Lung (tissue), 12 donors: ENCODE measurements around the gene CFAP251. TPM values are rescaled to one million over a fixed set of nuclear protein-coding genes. Genes with fewer than 3 reads are reported as not detected.

Experiments
- ATAC-seq: fragments of 200-7000 bp; cut with Tn5 transposase; one replicate; pipeline ENCODE4 v1.9.1; 2020; ENCODE audit warnings: moderate number of reproducible peaks; ENCODE audit not compliant: insufficient read depth, low FRiP score
- DNase-seq, 3 donors: peaks; one replicate each; pipeline ENCODE4 v3.0.0-alpha.2; 2013 to 2017
- H3K27ac ChIP-seq, 2 donors: one replicate each; pipeline ENCODE4 v1.5.1; 2013; ENCODE audit warnings: mild to moderate bottlenecking in 2 of 2, moderate library complexity in 2 of 2, control low read depth in 1 of 2, inconsistent platforms in 1 of 2, low read depth in 1 of 2, low read length in 1 of 2
- H3K27me3 ChIP-seq, 3 donors: one replicate each; pipeline ENCODE4 v1.5.1; 2013; ENCODE audit warnings: low read length in 2 of 3; ENCODE audit not compliant: control insufficient read depth in 3 of 3, insufficient read depth in 3 of 3
- H3K36me3 ChIP-seq, 4 donors: one replicate each; pipeline ENCODE4 v1.5.1; 2013; ENCODE audit warnings: low read length in 4 of 4, mild to moderate bottlenecking in 1 of 4, moderate library complexity in 1 of 4; ENCODE audit not compliant: control insufficient read depth in 4 of 4, insufficient read depth in 4 of 4
- H3K4me1 ChIP-seq, 5 donors: one replicate each; pipeline ENCODE4 v1.5.1; 2013; ENCODE audit warnings: low read length in 5 of 5, mild to moderate bottlenecking in 2 of 5, moderate library complexity in 1 of 5; ENCODE audit not compliant: control insufficient read depth in 5 of 5, insufficient read depth in 5 of 5
- H3K4me3 ChIP-seq: one replicate; pipeline ENCODE4 v1.5.1; 2013; ENCODE audit warnings: mild to moderate bottlenecking, control low read depth, moderate library complexity
- H3K9ac ChIP-seq, 2 donors: one replicate each; pipeline ENCODE4 v1.5.1; 2013; ENCODE audit warnings: low read length in 2 of 2, control low read depth in 1 of 2; ENCODE audit not compliant: insufficient read depth in 1 of 2
- H3K9me3 ChIP-seq, 4 donors: one replicate each; pipeline ENCODE4 v1.5.1; 2013; ENCODE audit warnings: low read length in 3 of 4, mild to moderate bottlenecking in 1 of 4, moderate library complexity in 1 of 4; ENCODE audit not compliant: control insufficient read depth in 4 of 4, insufficient read depth in 3 of 4
- WGBS, 2 donors: extraction: QIAGEN DNeasy Blood & Tissue Kit; methylation state at CpG; one replicate each; pipeline ENCODE4 v1.1.7; 2013; 5-methylcytosine and 5-hydroxymethylcytosine counted together
- polyA plus RNA-seq, 2 donors: library from polyadenylated mRNA; stranded (reverse); fragments of 200-250 nt; gene quantifications; one replicate each; pipeline ENCODE4 v1.2.1, GENCODE V29; 2013
- total RNA-seq, 2 donors: library from RNA; depleted of rRNA in 1 of 2; stranded (reverse); fragments of >200 nt in 1 of 2; gene quantifications; one replicate each; pipeline ENCODE4 v1.2.1, GENCODE V29; 2014 to 2021
- TF ChIP-seq, protein P1 (sequence below): IDR thresholded peaks from 2 replicates; pipeline ENCODE4 v1.5.1; 2012; ENCODE audit warnings: mild to moderate bottlenecking; ENCODE audit errors: control extremely low read depth, extremely low read depth
- donor health status: control.
- donor health status: control.
- donor health status: Bipolar disorder and iron deficiency.
- donor health status: healthy.
- donor health status: DM: yes; HTN: yes; CAD: no.

Gene CFAP251
- total and polyA plus RNA-seq, 4 donors = 6.9 to 35.4 (median 15.6) TPM

DNA sequence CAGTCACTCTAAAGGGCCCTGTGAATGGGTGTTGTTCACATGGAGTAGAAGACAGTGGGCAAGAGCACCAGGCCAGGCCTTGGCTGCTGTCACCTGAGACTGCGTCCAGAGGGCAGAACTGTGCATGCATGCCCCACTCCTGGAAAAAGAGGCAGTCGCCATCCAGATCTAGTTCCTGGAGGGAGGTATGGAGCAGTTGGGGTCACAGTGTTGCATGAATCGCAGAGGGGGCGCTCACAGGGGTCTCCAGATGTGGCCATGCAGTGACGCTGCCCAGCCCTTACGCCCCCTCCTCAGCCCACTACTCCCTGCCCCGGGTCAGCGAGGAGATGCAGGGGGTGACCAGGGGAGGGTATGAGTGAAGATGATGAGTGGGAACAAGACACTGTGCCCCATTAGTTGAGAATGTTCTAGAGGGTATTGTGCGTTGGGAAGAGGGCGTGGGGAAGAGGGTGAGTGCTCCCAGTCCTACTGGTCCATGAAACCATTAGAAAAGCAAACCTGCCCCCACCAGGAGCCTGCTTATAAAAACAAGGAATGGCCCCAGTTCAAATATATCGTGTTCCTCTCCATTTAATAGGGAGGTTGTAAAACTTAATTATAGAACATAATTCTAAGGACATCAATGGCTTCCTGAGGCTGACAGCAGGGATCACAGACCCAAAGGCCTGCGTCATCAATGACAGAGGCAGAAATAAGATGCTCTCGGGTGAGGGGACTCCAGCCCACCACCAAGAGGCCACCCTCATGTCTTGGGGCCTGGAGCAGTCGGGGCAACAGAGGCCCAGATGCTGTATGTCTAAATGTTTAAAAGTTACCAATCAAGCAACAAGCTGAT lies 71.1 kb downstream of the CFAP251 start:
- no peak overlapping the region for H3K9ac ChIP-seq
- no peaks in the 10 kb centered on the region for H3K9me3 ChIP-seq
- peaks cover 0 to 6% (median 0%) of the 10 kb centered on the region in 5 donors for H3K4me1 ChIP-seq
- H3K4me3 ChIP-seq = no peak overlapping the region
- H3K36me3 ChIP-seq = no peaks in the 10 kb centered on the region
- 93 to 96% methylated on average over 14 of the region's 14 CpGs for WGBS, 2 donors
- ATAC-seq (no peak), DNase-seq (no peak)
- no peaks in the 10 kb centered on the region for H3K27me3 ChIP-seq
- no peak overlapping the region for H3K27ac ChIP-seq
- TF ChIP-seq, protein P1, sequence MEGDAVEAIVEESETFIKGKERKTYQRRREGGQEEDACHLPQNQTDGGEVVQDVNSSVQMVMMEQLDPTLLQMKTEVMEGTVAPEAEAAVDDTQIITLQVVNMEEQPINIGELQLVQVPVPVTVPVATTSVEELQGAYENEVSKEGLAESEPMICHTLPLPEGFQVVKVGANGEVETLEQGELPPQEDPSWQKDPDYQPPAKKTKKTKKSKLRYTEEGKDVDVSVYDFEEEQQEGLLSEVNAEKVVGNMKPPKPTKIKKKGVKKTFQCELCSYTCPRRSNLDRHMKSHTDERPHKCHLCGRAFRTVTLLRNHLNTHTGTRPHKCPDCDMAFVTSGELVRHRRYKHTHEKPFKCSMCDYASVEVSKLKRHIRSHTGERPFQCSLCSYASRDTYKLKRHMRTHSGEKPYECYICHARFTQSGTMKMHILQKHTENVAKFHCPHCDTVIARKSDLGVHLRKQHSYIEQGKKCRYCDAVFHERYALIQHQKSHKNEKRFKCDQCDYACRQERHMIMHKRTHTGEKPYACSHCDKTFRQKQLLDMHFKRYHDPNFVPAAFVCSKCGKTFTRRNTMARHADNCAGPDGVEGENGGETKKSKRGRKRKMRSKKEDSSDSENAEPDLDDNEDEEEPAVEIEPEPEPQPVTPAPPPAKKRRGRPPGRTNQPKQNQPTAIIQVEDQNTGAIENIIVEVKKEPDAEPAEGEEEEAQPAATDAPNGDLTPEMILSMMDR = no peak

DNA sequence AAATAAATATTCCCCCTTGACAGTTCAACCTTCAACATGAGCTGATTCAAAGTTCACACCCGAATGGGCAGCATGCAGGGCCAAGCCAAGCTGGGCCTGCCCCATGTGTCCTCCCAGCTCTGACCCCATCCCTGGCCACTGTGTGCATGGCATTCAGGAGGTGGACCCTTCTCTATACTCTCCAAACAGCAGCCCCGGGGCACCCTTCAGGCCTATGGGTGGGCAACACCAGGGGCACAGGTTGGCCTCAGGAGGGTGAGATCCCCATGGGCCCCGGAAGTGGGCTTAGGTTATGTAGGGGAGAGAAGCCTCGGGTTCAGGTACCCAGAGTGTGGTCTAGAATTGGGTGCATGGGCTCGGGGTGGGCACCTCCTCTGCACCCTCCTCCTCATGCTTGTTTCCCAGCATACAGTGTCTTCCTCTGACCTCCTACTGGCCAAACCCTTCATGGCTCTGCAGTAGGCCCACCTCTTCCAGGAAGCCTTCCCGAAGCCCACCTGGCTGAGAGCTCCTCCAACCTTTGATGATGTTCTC lies 71.8 kb downstream of the CFAP251 start:
- TF ChIP-seq, protein P1 = no peak
- DNase-seq (no peak), ATAC-seq (no peak)
- H3K27ac ChIP-seq = no peak overlapping the region
- peaks cover 0 to 6% (median 0%) of the 10 kb centered on the region in 5 donors for H3K4me1 ChIP-seq
- H3K9ac ChIP-seq = no peak overlapping the region
- no peak overlapping the region for H3K4me3 ChIP-seq
- 87 to 88% methylated on average over 6 of the region's 6 CpGs for WGBS, 2 donors
- H3K36me3 ChIP-seq = no peaks in the 10 kb centered on the region
- H3K27me3 ChIP-seq = no peaks in the 10 kb centered on the region
- H3K9me3 ChIP-seq = no peaks in the 10 kb centered on the region

DNA sequence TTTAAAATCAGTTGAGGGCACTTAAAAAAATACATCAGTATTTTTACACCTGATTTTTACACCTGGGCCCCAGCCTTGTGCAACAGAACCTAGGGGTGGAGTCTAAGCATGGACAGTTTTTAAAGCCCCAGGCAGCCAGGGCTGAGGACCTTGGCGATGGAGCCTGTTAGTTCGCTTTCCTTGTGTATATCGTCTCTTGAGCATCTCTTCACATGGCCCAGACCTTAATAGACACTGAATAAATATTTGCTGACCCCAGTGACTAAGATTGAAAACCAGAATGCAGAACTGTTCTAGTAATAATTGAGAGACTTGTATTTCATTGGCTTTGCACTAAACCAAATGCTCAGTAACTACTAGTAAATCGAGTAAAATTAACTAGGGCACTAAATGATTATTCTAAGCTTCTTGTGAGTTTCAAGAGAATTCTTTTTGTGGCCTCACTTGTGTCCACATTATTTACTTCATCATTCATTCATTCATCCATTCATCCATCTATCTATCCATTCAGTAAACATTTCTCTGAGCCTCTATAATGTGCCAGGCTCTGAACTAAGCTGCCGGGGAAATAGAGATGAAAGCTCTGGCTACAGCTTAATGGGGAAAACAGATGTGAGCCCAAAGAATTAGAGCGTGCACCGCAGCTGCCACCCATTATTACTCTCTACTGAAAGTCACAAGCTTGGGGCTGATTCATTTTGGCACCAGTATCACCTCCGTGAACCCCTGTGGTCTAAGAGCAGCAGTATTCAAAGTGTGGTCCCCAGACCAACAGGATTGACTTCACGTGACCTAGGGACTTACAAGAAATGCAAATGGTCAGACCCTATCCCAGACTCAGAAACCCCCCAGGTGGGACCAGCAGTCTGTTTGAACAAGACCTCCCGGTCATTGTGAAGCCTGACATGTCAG lies 72.6 kb downstream of the CFAP251 start:
- DNase-seq (peak in 1 of 3 donors; percentile 35), ATAC-seq (peak; percentile 47)
- Histone ChIP-seq H3K9ac (no peak overlapping the region), H3K27me3 (no peaks in the 10 kb centered on the region), H3K36me3 (no peaks in the 10 kb centered on the region), H3K4me1 (peaks cover 0 to 6% (median 0%) of the 10 kb centered on the region in 5 donors), H3K4me3 (no peak overlapping the region), H3K9me3 (no peaks in the 10 kb centered on the region), H3K27ac (peak overlapping the region in 1 of 2 donors; percentile 50)
- TF ChIP-seq, protein P1 = no peak
- WGBS, 2 donors = 65 to 87% methylated on average over 10 of the region's 10 CpGs
